ENCODE data around the gene TMEM52. TPM values are rescaled to one million over a fixed set of nuclear protein-coding genes. Genes with fewer than 3 reads are reported as not detected.

TMEM52 gene
- total and polyA plus RNA-seq, 2 of the 13 experiments (the other 11 are each of a cell fraction or from before 2014, with no cell fraction given): 13.2 to 18.7 TPM

GRCh38 chr1:1941211-1941841 lies 22.2 kb upstream of the TMEM52 start (continued):
- TF ChIP-seq ZBTB43 (CRISPR knock-in tag; conservative IDR thresholded peaks at IDR 0.05): no peak; the same call in 1 of the 2 replicates
- peak; percentile 82; the same call in 1 of the 2 replicates for TF ChIP-seq RXRB (CRISPR knock-in tag; IDR thresholded peaks at IDR 0.05; ENCODE audit: borderline replicate concordance)
- peak; percentile 90 for TF ChIP-seq ERF (CRISPR knock-in tag; IDR thresholded peaks at IDR 0.05)
- 0 out of 2 replicates have a peak, but pooled peaks have one; percentile 34 for TF ChIP-seq ZNF263 (CRISPR knock-in tag; IDR thresholded peaks at IDR 0.05)
- peak; percentile 41; the same call in 1 of the 2 replicates for TF ChIP-seq BRD4 (CRISPR knock-in tag; IDR thresholded peaks at IDR 0.05)
- TF ChIP-seq ETV5 (CRISPR knock-in tag; IDR thresholded peaks at IDR 0.05; ENCODE audit: borderline replicate concordance): peak; percentile 98
- peak; percentile 54; the same call in 1 of the 2 replicates for TF ChIP-seq ZNF33B (CRISPR knock-in tag; IDR thresholded peaks at IDR 0.05)
- TF ChIP-seq REXO4 (CRISPR knock-in tag; IDR thresholded peaks at IDR 0.05; ENCODE audit: borderline replicate concordance): no peak
- TF ChIP-seq SNAPC5 (CRISPR knock-in tag; IDR thresholded peaks at IDR 0.05; ENCODE audit: borderline replicate concordance): no peak
- TF ChIP-seq KDM1A (CRISPR knock-in tag; IDR thresholded peaks at IDR 0.05): peak; percentile 87
- TF ChIP-seq, protein P1, sequence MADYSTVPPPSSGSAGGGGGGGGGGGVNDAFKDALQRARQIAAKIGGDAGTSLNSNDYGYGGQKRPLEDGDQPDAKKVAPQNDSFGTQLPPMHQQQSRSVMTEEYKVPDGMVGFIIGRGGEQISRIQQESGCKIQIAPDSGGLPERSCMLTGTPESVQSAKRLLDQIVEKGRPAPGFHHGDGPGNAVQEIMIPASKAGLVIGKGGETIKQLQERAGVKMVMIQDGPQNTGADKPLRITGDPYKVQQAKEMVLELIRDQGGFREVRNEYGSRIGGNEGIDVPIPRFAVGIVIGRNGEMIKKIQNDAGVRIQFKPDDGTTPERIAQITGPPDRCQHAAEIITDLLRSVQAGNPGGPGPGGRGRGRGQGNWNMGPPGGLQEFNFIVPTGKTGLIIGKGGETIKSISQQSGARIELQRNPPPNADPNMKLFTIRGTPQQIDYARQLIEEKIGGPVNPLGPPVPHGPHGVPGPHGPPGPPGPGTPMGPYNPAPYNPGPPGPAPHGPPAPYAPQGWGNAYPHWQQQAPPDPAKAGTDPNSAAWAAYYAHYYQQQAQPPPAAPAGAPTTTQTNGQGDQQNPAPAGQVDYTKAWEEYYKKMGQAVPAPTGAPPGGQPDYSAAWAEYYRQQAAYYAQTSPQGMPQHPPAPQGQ (CRISPR knock-in tag; IDR thresholded peaks at IDR 0.05; ENCODE audit: borderline replicate concordance): no peak
- TF ChIP-seq THAP9 (CRISPR knock-in tag; IDR thresholded peaks at IDR 0.05; ENCODE audit: borderline replicate concordance): no peak; the same call in 1 of the 2 replicates
- peak; percentile 87 for TF ChIP-seq ZFX (CRISPR knock-in tag; IDR thresholded peaks at IDR 0.05; ENCODE audit: low read depth)
- TF ChIP-seq PHF20 (CRISPR knock-in tag; IDR thresholded peaks at IDR 0.05): no peak
- no peak for TF ChIP-seq ZBTB1 (CRISPR knock-in tag; IDR thresholded peaks at IDR 0.05; ENCODE audit: borderline replicate concordance)
- no peak for TF ChIP-seq MXD1 (CRISPR knock-in tag; IDR thresholded peaks at IDR 0.05)
- no peak; the same call in 1 of the 2 replicates for TF ChIP-seq ZSCAN5A (CRISPR knock-in tag; IDR thresholded peaks at IDR 0.05; ENCODE audit: borderline replicate concordance)
- TF ChIP-seq, protein P2, sequence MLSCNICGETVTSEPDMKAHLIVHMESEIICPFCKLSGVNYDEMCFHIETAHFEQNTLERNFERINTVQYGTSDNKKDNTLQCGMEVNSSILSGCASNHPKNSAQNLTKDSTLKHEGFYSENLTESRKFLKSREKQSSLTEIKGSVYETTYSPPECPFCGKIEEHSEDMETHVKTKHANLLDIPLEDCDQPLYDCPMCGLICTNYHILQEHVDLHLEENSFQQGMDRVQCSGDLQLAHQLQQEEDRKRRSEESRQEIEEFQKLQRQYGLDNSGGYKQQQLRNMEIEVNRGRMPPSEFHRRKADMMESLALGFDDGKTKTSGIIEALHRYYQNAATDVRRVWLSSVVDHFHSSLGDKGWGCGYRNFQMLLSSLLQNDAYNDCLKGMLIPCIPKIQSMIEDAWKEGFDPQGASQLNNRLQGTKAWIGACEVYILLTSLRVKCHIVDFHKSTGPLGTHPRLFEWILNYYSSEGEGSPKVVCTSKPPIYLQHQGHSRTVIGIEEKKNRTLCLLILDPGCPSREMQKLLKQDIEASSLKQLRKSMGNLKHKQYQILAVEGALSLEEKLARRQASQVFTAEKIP (CRISPR knock-in tag; IDR thresholded peaks at IDR 0.05; ENCODE audit: borderline replicate concordance): no peak
- no peak for TF ChIP-seq GLI4 (CRISPR knock-in tag; IDR thresholded peaks at IDR 0.05; ENCODE audit: borderline replicate concordance)
